Measurements from ENCODE around the gene PARP15. TPM values are rescaled to one million over a fixed set of nuclear protein-coding genes. Genes with fewer than 3 reads are reported as not detected.

Gene PARP15
- total RNA-seq, 1 donor from 2014 or later, result 0.09 TPM

DNA sequence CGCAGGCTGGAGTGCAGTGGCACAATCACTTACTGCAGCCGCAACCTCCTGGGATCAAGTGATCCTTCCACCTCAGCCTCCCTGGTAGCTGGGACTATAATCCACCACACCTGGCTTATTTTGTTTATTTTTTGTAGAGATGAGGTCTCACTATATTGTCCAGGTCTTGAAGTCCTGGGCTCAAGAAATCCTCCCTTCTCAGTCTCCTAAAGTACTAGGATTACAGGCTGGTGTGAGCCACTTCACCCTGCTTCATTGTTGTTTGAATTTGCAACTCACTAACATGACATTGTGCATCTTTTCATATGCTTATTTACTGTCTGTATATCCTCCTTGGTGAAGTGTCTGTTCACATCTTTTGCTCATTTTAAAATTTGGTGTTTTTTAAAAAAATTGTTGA, 10.1 kb downstream of the PARP15 start:
- Histone ChIP-seq H3K4me2 (ENCODE audit: low read length) (no peak overlapping the region), H3K36me3 (ENCODE audit: insufficient read depth, low read length) (no peaks in the 10 kb centered on the region), H2AFZ (ENCODE audit: low read depth, low read length) (no peak overlapping the region), H3K4me1 (ENCODE audit: insufficient read depth, low read length) (no peaks in the 10 kb centered on the region), H3K4me3 (ENCODE audit: insufficient read depth, low read depth, low read length) (no peak overlapping the region), H4K20me1 (ENCODE audit: insufficient read depth, low read length) (no peaks in the 10 kb centered on the region), H3K27me3 (ENCODE audit: insufficient read depth, low read length) (no peaks in the 10 kb centered on the region), H3K9ac (ENCODE audit: low read length) (no peak overlapping the region), H3K79me2 (ENCODE audit: insufficient read depth, low read length) (no peaks in the 10 kb centered on the region), H3K9me3 (ENCODE audit: insufficient read depth, low read depth, low read length) (no peaks in the 10 kb centered on the region), H3K27ac (ENCODE audit: low read depth, low read length) (no peak overlapping the region)
- no peak for TF ChIP-seq EZH2 (IDR thresholded peaks at IDR 0.05; ENCODE audit: insufficient read depth, low read length)
- TF ChIP-seq, protein P1, sequence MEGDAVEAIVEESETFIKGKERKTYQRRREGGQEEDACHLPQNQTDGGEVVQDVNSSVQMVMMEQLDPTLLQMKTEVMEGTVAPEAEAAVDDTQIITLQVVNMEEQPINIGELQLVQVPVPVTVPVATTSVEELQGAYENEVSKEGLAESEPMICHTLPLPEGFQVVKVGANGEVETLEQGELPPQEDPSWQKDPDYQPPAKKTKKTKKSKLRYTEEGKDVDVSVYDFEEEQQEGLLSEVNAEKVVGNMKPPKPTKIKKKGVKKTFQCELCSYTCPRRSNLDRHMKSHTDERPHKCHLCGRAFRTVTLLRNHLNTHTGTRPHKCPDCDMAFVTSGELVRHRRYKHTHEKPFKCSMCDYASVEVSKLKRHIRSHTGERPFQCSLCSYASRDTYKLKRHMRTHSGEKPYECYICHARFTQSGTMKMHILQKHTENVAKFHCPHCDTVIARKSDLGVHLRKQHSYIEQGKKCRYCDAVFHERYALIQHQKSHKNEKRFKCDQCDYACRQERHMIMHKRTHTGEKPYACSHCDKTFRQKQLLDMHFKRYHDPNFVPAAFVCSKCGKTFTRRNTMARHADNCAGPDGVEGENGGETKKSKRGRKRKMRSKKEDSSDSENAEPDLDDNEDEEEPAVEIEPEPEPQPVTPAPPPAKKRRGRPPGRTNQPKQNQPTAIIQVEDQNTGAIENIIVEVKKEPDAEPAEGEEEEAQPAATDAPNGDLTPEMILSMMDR (IDR thresholded peaks at IDR 0.05; ENCODE audit: insufficient read depth, low read depth, low read length), result no peak
- H3K27ac Mint-ChIP-seq (ENCODE audit: unreplicated experiment), result no peak overlapping the region
- H3K9me3 Mint-ChIP-seq (ENCODE audit: unreplicated experiment), result peaks cover 7% of the 10 kb centered on the region
- FAIRE-seq (no peak), DNase-seq (ENCODE audit: low read depth) (no peak)
- H3K4me3 Mint-ChIP-seq (ENCODE audit: unreplicated experiment), result no peak overlapping the region
- H3K4me1 Mint-ChIP-seq (ENCODE audit: low read depth, unreplicated experiment), result no peaks in the 10 kb centered on the region
- no peaks in the 10 kb centered on the region for H3K27me3 Mint-ChIP-seq (ENCODE audit: low read depth, unreplicated experiment)
- H3K36me3 Mint-ChIP-seq (ENCODE audit: low read depth, unreplicated experiment), result no peaks in the 10 kb centered on the region

DNA sequence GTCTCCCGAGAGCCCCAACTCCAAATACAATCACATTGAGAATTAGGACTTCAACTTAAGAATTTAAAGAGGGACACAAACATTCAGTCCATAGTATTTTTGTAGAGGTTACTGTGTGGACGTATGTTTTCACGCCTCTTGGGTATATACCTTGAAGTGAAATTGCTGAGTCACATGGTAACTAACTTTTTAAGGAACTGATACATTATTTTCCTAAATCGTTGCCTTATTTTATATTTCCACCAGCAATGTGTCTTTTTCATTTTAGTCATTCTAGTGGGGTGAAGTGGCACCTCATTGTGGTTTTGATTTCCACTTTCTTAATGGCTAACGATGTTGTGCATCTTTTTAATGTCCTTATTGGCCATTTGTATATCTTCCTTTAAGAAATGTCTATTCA, 11.8 kb downstream of the PARP15 start:
- H3K9me3 ChIP-seq (ENCODE audit: insufficient read depth, low read depth, low read length), result no peaks in the 10 kb centered on the region
- TF ChIP-seq, protein P1 (IDR thresholded peaks at IDR 0.05; ENCODE audit: insufficient read depth, low read depth, low read length), result no peak
- no peak for TF ChIP-seq EZH2 (IDR thresholded peaks at IDR 0.05; ENCODE audit: insufficient read depth, low read length)
- Mint-ChIP-seq H3K4me3 (ENCODE audit: unreplicated experiment) (no peak overlapping the region), H3K4me1 (ENCODE audit: low read depth, unreplicated experiment) (no peaks in the 10 kb centered on the region), H3K27me3 (ENCODE audit: low read depth, unreplicated experiment) (no peaks in the 10 kb centered on the region), H3K27ac (ENCODE audit: unreplicated experiment) (no peak overlapping the region), H3K9me3 (ENCODE audit: unreplicated experiment) (peaks cover 2% of the 10 kb centered on the region), H3K36me3 (ENCODE audit: low read depth, unreplicated experiment) (no peaks in the 10 kb centered on the region)
- H3K4me3 ChIP-seq (ENCODE audit: insufficient read depth, low read depth, low read length), result no peak overlapping the region
- H3K9ac ChIP-seq (ENCODE audit: low read length), result no peak overlapping the region
- H3K27ac ChIP-seq (ENCODE audit: low read depth, low read length), result no peak overlapping the region
- no peaks in the 10 kb centered on the region for H3K4me1 ChIP-seq (ENCODE audit: insufficient read depth, low read length)
- H3K36me3 ChIP-seq (ENCODE audit: insufficient read depth, low read length), result no peaks in the 10 kb centered on the region
- H4K20me1 ChIP-seq (ENCODE audit: insufficient read depth, low read length), result no peaks in the 10 kb centered on the region
- no peak overlapping the region for H2AFZ ChIP-seq (ENCODE audit: low read depth, low read length)
- H3K79me2 ChIP-seq (ENCODE audit: insufficient read depth, low read length), result no peaks in the 10 kb centered on the region
- H3K4me2 ChIP-seq (ENCODE audit: low read length), result no peak overlapping the region
- H3K27me3 ChIP-seq (ENCODE audit: insufficient read depth, low read length), result no peaks in the 10 kb centered on the region
- FAIRE-seq (no peak), DNase-seq (ENCODE audit: low read depth) (no peak)

DNA sequence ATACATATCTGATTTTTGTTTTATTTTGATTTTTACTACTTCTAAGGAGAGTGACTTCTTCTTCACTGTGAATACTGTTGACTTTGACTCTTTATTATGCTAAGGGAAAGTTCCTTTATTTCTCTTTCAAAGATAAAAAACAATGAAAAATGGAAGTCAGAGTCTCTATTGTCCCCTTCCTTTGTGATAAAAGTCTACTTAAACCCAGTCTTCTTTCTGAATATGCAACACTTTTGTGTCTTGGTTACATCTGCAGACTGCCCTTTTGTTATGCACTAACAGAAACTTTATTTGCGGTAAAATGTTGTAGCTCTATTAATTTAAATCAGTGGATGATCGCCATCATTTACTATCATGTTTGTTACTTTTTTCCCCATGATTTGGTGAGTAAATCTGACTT, 13.2 kb downstream of the PARP15 start:
- no peak for FAIRE-seq
- DNase-seq (ENCODE audit: low read depth), result no peak
- no peak for TF ChIP-seq EZH2 (IDR thresholded peaks at IDR 0.05; ENCODE audit: insufficient read depth, low read length)
- TF ChIP-seq, protein P1 (IDR thresholded peaks at IDR 0.05; ENCODE audit: insufficient read depth, low read depth, low read length), result no peak
- Histone ChIP-seq H3K36me3 (ENCODE audit: insufficient read depth, low read length) (no peaks in the 10 kb centered on the region), H3K9ac (ENCODE audit: low read length) (no peak overlapping the region), H3K4me2 (ENCODE audit: low read length) (no peak overlapping the region), H3K79me2 (ENCODE audit: insufficient read depth, low read length) (no peaks in the 10 kb centered on the region), H3K27me3 (ENCODE audit: insufficient read depth, low read length) (no peaks in the 10 kb centered on the region), H2AFZ (ENCODE audit: low read depth, low read length) (no peak overlapping the region), H3K27ac (ENCODE audit: low read depth, low read length) (no peak overlapping the region), H3K4me1 (ENCODE audit: insufficient read depth, low read length) (no peaks in the 10 kb centered on the region), H4K20me1 (ENCODE audit: insufficient read depth, low read length) (no peaks in the 10 kb centered on the region), H3K9me3 (ENCODE audit: insufficient read depth, low read depth, low read length) (no peaks in the 10 kb centered on the region), H3K4me3 (ENCODE audit: insufficient read depth, low read depth, low read length) (no peak overlapping the region)
- Mint-ChIP-seq H3K4me3 (ENCODE audit: unreplicated experiment) (no peak overlapping the region), H3K27me3 (ENCODE audit: low read depth, unreplicated experiment) (no peaks in the 10 kb centered on the region), H3K27ac (ENCODE audit: unreplicated experiment) (no peak overlapping the region), H3K9me3 (ENCODE audit: unreplicated experiment) (no peaks in the 10 kb centered on the region), H3K36me3 (ENCODE audit: low read depth, unreplicated experiment) (no peaks in the 10 kb centered on the region), H3K4me1 (ENCODE audit: low read depth, unreplicated experiment) (no peaks in the 10 kb centered on the region)

Measured in astrocyte (in vitro differentiated cells and primary cell).